H9 (cell line): ENCODE results near the gene AKR7A2. TPM values are rescaled to one million over a fixed set of nuclear protein-coding genes. Genes with fewer than 3 reads are reported as not detected.

ENCODE experiments used
- DNase-seq: peaks from one replicate; pipeline ENCODE4 v3.0.0-alpha.2; 2017
- H2AFZ ChIP-seq: one replicate; pipeline ENCODE4 v1.6.1; 2013; ENCODE audit warnings: mild to moderate bottlenecking, low read length, control low read depth, moderate library complexity
- H2AK5ac ChIP-seq: 2 replicates; pipeline ENCODE4 v1.6.1; 2013; ENCODE audit warnings: low read length, control low read depth, mixed read lengths; ENCODE audit not compliant: insufficient read length
- H2BK120ac ChIP-seq: one replicate; pipeline ENCODE4 v1.6.1; 2013; ENCODE audit warnings: low read depth, mild to moderate bottlenecking, low read length, control low read depth, inconsistent platforms; ENCODE audit not compliant: poor library complexity, severe bottlenecking
- H2BK12ac ChIP-seq: 2 replicates; pipeline ENCODE4 v1.6.1; 2013; ENCODE audit warnings: low read length, control low read depth, mixed read lengths, low read depth; ENCODE audit not compliant: insufficient read length
- H2BK15ac ChIP-seq: 2 replicates; pipeline ENCODE4 v1.6.1; 2013; ENCODE audit warnings: low read depth, low read length, control low read depth
- H2BK20ac ChIP-seq: one replicate; pipeline ENCODE4 v1.6.1; 2013; ENCODE audit warnings: low read depth, mild to moderate bottlenecking, low read length, control low read depth, inconsistent platforms; ENCODE audit not compliant: poor library complexity, severe bottlenecking
- H2BK5ac ChIP-seq: 2 replicates; pipeline ENCODE4 v1.6.1; 2013; ENCODE audit warnings: low read length, control low read depth, mixed read lengths; ENCODE audit not compliant: insufficient read length
- H3K14ac ChIP-seq: 2 replicates; pipeline ENCODE4 v1.6.1; 2013; ENCODE audit warnings: low read length, control low read depth; ENCODE audit not compliant: insufficient read depth
- H3K18ac ChIP-seq: 2 replicates; pipeline ENCODE4 v1.6.1; 2013; ENCODE audit warnings: low read depth, mild to moderate bottlenecking, mixed read lengths, low read length, control low read depth; ENCODE audit not compliant: insufficient read length
- H3K23ac ChIP-seq: 2 replicates; pipeline ENCODE4 v1.6.1; 2013; ENCODE audit warnings: low read length, control low read depth, mixed read lengths, low read depth; ENCODE audit not compliant: insufficient read length
- H3K23me2 ChIP-seq: 2 replicates; pipeline ENCODE4 v1.6.1; 2013; ENCODE audit warnings: low read depth, mild to moderate bottlenecking, mixed read lengths, low read length, control low read depth; ENCODE audit not compliant: insufficient read length, poor library complexity, severe bottlenecking
- H3K27ac ChIP-seq: 2 replicates; pipeline ENCODE4 v1.5.1; 2013; ENCODE audit warnings: low read length, control low read depth, mixed read lengths, low read depth; ENCODE audit not compliant: insufficient read length
- H3K27me3 ChIP-seq: 2 replicates; pipeline ENCODE4 v1.6.1; 2013; ENCODE audit warnings: low read length, control low read depth, inconsistent platforms; ENCODE audit not compliant: insufficient read depth
- H3K4ac ChIP-seq: 2 replicates; pipeline ENCODE4 v1.6.1; 2013; ENCODE audit warnings: low read depth, mild to moderate bottlenecking, control low read depth, inconsistent platforms, low read length, moderate library complexity
- H3K4me1 ChIP-seq: 2 replicates; pipeline ENCODE4 v1.6.1; 2013; ENCODE audit warnings: low read length, control low read depth, inconsistent platforms; ENCODE audit not compliant: insufficient read depth
- H3K4me2 ChIP-seq: 2 replicates; pipeline ENCODE4 v1.6.1; 2013; ENCODE audit warnings: low read length, control low read depth, mixed read lengths; ENCODE audit not compliant: insufficient read length, insufficient read depth
- H3K56ac ChIP-seq: 2 replicates; pipeline ENCODE4 v1.6.1; 2013; ENCODE audit warnings: low read depth, mild to moderate bottlenecking, mixed read lengths, low read length, control low read depth; ENCODE audit not compliant: insufficient read length
- H3K79me1 ChIP-seq: 2 replicates; pipeline ENCODE4 v1.6.1; 2013; ENCODE audit warnings: low read depth, mild to moderate bottlenecking, moderate library complexity, low read length, control low read depth, inconsistent platforms; ENCODE audit not compliant: insufficient read depth, poor library complexity, severe bottlenecking
- H3K79me2 ChIP-seq: 2 replicates; pipeline ENCODE4 v1.6.1; 2013; ENCODE audit warnings: low read length, control low read depth, inconsistent platforms; ENCODE audit not compliant: insufficient read depth
- H3K9ac ChIP-seq: 2 replicates; pipeline ENCODE4 v1.6.1; 2013; ENCODE audit warnings: low read length, control low read depth, mixed read lengths; ENCODE audit not compliant: insufficient read length; ENCODE audit errors: extremely low read depth
- H3K9me3 ChIP-seq: one replicate; pipeline ENCODE4 v1.6.1; 2013; ENCODE audit warnings: low read depth, low read length, inconsistent platforms; ENCODE audit not compliant: control insufficient read depth
- H3T11ph ChIP-seq: one replicate; pipeline ENCODE4 v1.6.1; 2013; ENCODE audit warnings: mild to moderate bottlenecking, low read length, control low read depth, inconsistent platforms
- H4K20me1 ChIP-seq: one replicate; pipeline ENCODE4 v1.6.1; 2013; ENCODE audit not compliant: control insufficient read depth, insufficient read length, insufficient read depth
- H4K5ac ChIP-seq: 2 replicates; pipeline ENCODE4 v1.6.1; 2013; ENCODE audit warnings: low read depth, mild to moderate bottlenecking, mixed read lengths, low read length, control low read depth; ENCODE audit not compliant: insufficient read length
- H4K8ac ChIP-seq: replicated peaks from 2 replicates; pipeline ENCODE4 v1.6.1; 2013; ENCODE audit warnings: low read length, control low read depth, mixed read lengths, low read depth; ENCODE audit not compliant: insufficient read length
- H4K91ac ChIP-seq: 2 replicates; pipeline ENCODE4 v1.6.1; 2013; ENCODE audit warnings: low read depth, mild to moderate bottlenecking, moderate library complexity, mixed read lengths, low read length, control low read depth; ENCODE audit not compliant: insufficient read length
- H3K27ac Mint-ChIP-seq, 3 experiments: 2 replicates in 2 of 3; 3 replicates in 1 of 3; pipeline ENCODE4 v1.8.0; 2020 to 2021; ENCODE audit warnings: mixed read lengths in 3 of 3, mild to moderate bottlenecking in 1 of 3, moderate library complexity in 1 of 3
- H3K27me3 Mint-ChIP-seq: 2 replicates; pipeline ENCODE4 v1.8.0; 2021; ENCODE audit warnings: low read depth, mild to moderate bottlenecking, moderate library complexity, mixed read lengths
- H3K36me3 Mint-ChIP-seq, 3 experiments: 2 replicates in 2 of 3; 3 replicates in 1 of 3; pipeline ENCODE4 v1.8.0; 2020 to 2021; ENCODE audit warnings: low read depth in 3 of 3, mixed read lengths in 3 of 3; ENCODE audit not compliant: insufficient read depth in 1 of 3
- H3K4me1 Mint-ChIP-seq, 2 experiments: 2 replicates each; pipeline ENCODE4 v1.8.0; 2020; ENCODE audit warnings: mixed read lengths in 2 of 2
- H3K4me3 Mint-ChIP-seq, 2 experiments: 2 replicates in 1 of 2; 3 replicates in 1 of 2; pipeline ENCODE4 v1.8.0; 2020 to 2021; ENCODE audit warnings: mild to moderate bottlenecking in 2 of 2, mixed read lengths in 2 of 2, moderate library complexity in 1 of 2
- H3K9me3 Mint-ChIP-seq, 2 experiments: 2 replicates in 1 of 2; 3 replicates in 1 of 2; pipeline ENCODE4 v1.8.0; 2020; ENCODE audit warnings: mild to moderate bottlenecking in 2 of 2, mixed read lengths in 2 of 2, moderate library complexity in 1 of 2
- CTCF ChIP-seq: fragments of 200-600 bp; sonication (generic); conservative IDR thresholded peaks from 3 replicates; pipeline ENCODE4 v1.8.0; 2021; ENCODE audit warnings: antibody characterized with exemption, mild to moderate bottlenecking
- WGBS: extraction: QIAGEN DNeasy Blood & Tissue Kit; methylation state at CpG from one replicate; pipeline ENCODE4 v1.1.7; 2013; ENCODE audit warnings: missing lambda C conversion rate, low lambda C conversion rate, mixed read lengths; ENCODE audit not compliant: insufficient read length; ENCODE audit errors: extremely low coverage; 5-methylcytosine and 5-hydroxymethylcytosine counted together
- total RNA-seq: library from RNA; stranded (reverse); gene quantifications from 2 replicates; pipeline ENCODE4 v1.2.1, GENCODE V29; 2021

The AKR7A2 gene
- total RNA-seq, 1 experiment from 2014 or later: 50.3 TPM

- H4K8ac ChIP-seq: no peak overlapping the region
- no peak overlapping the region for H2AFZ ChIP-seq
- H4K20me1 ChIP-seq: no peaks in the 10 kb centered on the region
- H3K27me3 Mint-ChIP-seq: no peaks in the 10 kb centered on the region; the same call in 1 of the 2 replicates
- no peak overlapping the region for H3K56ac ChIP-seq
- H3K23me2 ChIP-seq: peaks cover 13% of the 10 kb centered on the region
- H3K18ac ChIP-seq: no peak overlapping the region
- no peak overlapping the region for H2BK120ac ChIP-seq
- no peak overlapping the region for H3K14ac ChIP-seq
- no peak overlapping the region for H3K23ac ChIP-seq
- no peaks in the 10 kb centered on the region for H3K79me1 ChIP-seq
- no peaks in the 10 kb centered on the region for H3K4me1 ChIP-seq
- no peaks in the 10 kb centered on the region for H3K79me2 ChIP-seq
- H3K27ac ChIP-seq: no peak overlapping the region
- no peak overlapping the region for H2BK15ac ChIP-seq
- no peak overlapping the region for H3K4me2 ChIP-seq
- no peak overlapping the region for H2BK12ac ChIP-seq
- H3K27ac Mint-ChIP-seq: no peak overlapping the region
- H4K91ac ChIP-seq: no peak overlapping the region
- H3K36me3 Mint-ChIP-seq: peaks cover 27 to 59% (median 52%) of the 10 kb centered on the region in 3 experiments
- H3K4me3 Mint-ChIP-seq: no peak overlapping the region
- no peak overlapping the region for H2BK5ac ChIP-seq
- WGBS: no CpG with 5 or more reads among the region's 10 CpGs
- no peak overlapping the region for H3K9ac ChIP-seq
- H3K9me3 Mint-ChIP-seq: no peaks in the 10 kb centered on the region
- no peak overlapping the region for H3T11ph ChIP-seq
- no peaks in the 10 kb centered on the region for H3K27me3 ChIP-seq
- no peak overlapping the region for H2BK20ac ChIP-seq
- H3K4ac ChIP-seq: no peak overlapping the region
- peaks cover 11 to 12% of the 10 kb centered on the region in 2 experiments for H3K4me1 Mint-ChIP-seq
- DNase-seq: no peak
- no peak overlapping the region for H4K5ac ChIP-seq
- H3K9me3 ChIP-seq: no peaks in the 10 kb centered on the region
- no peak for TF ChIP-seq CTCF
- no peak overlapping the region for H2AK5ac ChIP-seq
These were observed 4.0 kb downstream of the AKR7A2 start for GRCh38 chr1:19307794-19308508.
